Activated CD8-positive, alpha-beta memory T cell treated with anti-CD3 and anti-CD28 coated beads for 4 hours (primary cell): ENCODE measurements around the gene KNL1.
"Not testable (repeated sequence)": the region's sequence is repeated elsewhere in the genome, so short reads cannot be mapped to it uniquely, and the experiment has no call there.

Source experiments
- DNase-seq, 2 donors: peaks; one replicate each; pipeline ENCODE4 v3.0.0-alpha.2; 2020; ENCODE audit warnings: low read depth in 2 of 2

The KNL1 gene

DNA sequence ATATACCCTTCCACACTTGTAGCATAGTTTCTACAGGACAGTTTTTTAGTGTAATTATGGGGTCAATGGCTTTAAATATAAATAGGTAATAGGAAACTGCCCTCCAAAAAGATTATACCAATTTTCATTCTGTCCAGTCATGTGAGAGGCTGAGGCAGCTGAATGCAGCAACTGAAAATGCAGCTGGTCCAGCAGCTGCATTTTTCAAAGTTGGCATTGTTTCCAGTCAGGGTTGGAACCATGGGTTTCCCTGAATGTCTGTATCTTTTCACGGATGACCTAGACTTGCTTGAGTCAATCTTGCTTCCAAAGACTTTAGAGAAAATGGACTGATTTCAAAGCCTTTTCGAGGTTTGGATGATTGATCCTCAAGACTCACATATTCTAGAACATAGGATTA lies 9.9 kb upstream of the KNL1 start:
- DNase-seq: no peak

DNA sequence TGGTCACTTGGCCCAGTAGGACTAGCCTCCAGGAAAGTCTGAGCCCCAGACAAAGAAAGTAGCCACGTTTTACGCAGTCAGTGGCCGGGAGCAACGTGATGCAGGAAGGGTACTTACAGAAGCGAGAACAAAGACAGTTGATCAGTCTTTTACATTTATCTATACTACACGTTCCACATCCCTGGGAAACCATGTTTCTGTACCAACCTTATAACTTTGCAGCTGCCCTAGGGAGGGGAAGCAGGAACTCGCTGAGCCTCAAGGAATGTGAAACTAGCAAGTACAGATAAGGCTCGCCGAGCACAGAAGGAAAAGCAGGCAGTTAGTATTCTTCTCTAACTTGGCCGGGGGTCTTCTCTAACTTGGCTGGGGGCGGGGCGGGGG lies 3.4 kb upstream of the KNL1 start:
- DNase-seq: no peak

DNA sequence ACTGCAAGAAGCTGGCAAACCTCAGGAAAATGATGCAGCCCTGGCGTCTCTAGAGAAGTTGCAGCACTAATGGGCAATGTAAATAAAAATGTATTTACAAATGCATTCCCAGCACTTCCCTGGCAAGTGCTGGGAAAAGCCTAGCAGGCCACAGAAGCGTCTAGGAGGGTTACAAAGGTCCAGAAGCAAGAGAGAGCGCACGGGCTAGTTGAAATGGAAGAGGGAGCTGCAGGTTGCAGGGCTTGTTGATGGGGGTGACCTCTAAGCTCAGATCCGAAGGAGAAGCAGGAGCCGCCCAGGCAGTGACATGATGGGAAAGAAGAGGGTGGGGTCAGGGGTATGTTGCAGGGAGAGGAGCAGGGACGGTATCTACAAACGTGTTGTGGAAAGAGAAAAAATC lies 2.7 kb upstream of the KNL1 start:
- no peak for DNase-seq

DNA sequence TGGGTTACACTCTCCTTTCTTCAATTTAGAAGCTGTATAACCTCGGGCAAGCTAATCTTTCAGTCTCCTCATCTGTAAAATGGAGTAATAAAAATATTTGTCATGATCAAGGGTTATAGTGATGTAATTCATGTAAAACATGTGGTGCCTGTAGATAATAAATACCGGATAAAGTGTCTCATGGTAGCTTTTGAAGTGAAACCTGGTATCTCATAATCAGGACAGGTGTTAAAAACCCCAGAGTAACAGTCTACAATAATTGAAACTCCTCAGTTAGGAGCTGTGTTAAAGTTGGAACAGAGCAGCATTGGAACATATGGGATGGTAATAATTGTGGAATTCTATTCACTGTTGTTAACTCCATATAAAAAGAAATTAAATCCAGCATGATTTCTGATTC lies 884 bp upstream of the KNL1 start:
- DNase-seq: no peak

DNA sequence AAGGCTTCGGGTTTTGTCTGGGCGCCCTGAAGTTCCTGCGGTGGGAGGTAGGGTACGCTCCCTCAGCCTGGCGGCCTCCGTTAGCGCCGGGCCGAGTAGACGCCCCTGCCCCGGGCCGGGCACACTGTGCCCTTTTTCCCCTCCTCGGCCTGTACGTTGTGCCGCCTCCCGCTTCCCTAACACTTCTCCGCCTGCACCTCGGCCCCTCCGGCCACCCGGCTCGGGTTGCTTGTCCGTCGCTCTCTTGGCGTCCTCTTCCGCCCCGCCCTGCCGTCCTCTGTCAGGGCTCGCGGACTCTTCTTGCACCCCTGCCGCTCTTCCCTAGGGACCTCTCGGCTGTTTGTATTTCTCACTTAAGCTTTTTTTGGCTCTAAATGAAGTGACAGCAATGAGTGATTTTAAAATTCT lies 384 bp downstream of the KNL1 start:
- DNase-seq: no peak

DNA sequence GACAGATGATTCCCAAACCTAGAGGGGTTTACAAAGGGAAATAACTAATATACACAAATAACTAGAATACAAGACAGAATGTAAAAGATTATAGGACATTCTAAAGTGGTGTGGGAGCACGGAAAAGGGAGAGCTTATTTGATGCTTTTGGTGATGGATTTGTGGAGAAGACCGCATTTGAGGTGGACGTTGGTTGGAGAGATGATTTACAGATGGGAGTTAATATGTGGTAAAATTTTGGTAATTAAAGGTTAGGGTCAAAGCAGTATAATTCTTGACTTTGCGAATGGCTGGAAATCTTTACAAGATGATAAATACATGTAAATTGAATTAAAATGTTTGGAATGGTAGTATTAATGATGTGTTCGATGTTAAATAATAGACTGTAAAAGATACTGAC lies 1.2 kb downstream of the KNL1 start:
- DNase-seq: no peak

DNA sequence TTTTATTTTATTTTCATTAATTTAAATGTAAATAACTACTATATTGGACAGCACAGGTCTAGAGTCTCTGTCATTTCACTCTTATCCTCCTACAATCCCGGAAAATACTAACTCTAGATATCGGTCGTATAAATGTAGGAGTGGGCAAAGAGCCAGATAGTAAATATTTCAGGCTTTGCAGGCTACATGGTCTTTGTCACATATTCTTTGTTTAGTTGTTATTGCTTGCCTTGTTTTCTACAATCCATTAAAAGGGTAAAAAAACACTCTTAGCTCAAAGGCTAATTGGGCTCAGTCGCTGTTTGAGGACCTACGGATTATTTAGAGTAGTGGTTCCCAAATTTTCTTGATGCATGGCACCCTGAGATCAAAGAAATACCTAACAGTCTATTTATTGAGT lies 1.7 kb downstream of the KNL1 start:
- no peak for DNase-seq

DNA sequence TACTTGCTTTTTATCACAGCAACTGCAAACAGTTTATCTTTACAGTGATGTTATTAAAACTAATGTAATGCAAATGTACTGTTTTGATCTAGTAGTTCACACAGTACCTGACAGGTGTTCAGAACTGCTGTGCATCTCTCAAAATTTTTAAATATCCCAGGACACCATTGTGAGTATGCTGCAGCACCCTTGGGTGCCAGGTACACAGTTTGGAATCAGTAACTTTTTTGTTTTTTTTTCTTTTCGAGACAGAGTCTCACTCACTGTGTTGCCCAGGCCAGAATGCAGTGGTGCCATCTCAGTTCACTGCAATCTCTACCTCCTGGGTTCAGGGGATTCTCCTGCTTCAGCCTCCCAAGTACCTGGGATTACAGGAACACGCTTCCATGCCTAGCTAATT lies 3.0 kb downstream of the KNL1 start:
- no peak for DNase-seq

DNA sequence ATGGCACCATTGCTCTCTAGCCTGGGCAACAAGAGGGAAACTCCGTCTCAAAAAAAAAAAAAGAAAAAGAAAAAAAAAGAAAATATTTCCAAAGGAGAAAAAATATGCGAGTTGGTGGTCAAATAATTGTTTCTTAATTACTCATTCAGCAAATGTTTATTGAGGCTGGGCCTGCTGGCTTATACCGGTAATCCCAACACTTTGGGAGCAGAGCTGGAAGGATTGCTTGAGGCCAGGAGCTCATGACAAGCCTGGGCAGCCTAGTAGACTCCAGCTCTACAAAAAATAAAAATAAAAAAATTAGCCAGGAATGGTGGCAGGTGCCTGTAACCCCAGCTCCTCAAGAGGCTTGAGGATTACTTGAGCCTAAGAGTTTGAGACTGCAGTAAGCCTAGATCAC lies 4.1 kb downstream of the KNL1 start:
- no peak for DNase-seq

DNA sequence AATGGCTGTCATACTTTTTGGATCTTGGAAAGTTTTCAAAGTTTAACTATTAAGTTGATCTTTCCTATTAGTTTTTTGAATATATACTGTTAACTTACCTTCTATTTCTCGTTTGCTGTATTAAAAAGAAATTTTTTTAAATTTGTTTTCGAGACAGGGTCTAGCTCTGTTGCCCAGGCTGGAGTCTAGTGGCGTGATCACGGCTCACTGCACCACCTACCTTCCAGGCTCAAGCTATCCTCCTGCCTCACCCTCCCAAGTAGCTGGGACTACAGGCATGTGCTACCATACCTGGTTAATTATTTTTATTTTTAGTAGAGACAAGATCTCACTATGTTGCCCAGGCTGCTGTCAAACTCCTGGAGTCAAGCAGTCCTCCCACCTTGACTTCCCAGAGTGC lies 4.6 kb downstream of the KNL1 start:
- DNase-seq: no peak

DNA sequence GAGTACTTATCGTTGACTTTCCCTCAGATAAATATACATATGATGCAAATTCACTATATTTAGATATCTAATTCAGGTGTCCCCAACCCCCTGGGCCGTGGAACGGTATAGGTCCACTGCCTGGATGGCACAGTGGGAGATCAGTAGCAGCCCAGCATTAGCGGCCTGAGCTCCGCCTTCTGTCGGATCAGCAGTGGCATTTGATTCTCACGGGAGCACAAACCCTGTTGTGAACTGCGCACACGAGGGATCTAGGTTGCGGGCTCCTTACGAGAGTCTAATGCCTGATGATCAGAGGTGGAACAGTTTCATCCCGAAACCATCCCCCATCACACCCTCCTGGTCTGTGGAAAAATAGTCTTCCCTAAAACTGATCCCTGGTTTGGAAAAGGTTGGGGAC lies 6.9 kb downstream of the KNL1 start:
- DNase-seq: no peak

DNA sequence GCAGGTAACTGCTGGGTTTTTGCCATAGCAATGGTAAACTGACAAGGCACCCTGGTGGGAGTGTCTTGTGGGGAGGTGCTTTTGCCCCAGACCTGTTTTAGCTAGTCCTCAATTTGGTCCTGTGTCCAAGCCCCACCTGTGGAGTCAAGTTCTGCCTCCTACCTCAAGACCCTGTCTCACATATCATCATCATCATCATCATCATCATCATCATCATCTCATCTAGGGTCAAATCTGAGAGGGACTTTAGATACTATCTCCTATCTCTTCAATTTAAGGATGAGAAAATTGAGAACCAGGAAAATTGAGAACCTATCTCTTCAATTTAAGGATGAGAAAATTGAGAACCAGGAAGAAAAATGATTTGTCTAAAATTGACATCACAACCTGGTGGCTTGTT lies 9.9 kb downstream of the KNL1 start:
- no peak for DNase-seq

DNA sequence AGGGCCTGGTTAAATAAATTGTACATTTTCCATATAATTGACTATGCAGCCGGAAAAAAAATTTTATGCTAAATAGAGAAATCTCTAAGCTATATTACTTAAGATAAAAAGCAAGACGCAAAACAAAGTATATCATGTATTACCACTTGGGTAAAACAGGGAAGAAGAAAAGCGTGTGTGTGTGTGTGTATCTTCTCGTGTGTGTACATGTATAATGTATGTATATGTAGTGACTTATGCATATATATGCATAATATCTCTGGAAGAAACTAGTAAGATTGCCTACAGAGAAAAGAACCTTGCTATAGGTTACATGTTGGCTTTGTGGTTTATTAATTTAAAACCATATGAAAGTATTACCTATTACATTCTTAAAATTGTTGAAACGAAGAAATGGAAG lies 19.0 kb downstream of the KNL1 start:
- no peak for DNase-seq

DNA sequence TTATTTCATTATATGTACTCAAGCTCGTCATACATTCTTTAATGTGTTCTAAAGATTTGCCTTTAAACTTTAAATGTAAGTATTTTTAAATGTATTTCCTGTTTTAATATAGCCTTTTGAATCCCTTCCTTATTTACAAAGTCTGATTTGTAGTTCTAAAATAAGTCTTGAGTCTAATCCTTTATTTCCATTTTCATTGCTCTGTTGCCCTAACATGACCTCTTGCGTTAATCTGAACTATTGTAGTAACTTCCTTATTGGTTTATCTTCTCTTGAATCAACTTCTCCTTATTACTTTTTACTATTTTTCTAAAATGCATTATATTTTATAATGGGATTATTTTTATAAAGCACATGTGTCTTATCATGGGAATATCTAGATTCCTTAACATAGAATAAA lies 24.0 kb downstream of the KNL1 start:
- no peak for DNase-seq

DNA sequence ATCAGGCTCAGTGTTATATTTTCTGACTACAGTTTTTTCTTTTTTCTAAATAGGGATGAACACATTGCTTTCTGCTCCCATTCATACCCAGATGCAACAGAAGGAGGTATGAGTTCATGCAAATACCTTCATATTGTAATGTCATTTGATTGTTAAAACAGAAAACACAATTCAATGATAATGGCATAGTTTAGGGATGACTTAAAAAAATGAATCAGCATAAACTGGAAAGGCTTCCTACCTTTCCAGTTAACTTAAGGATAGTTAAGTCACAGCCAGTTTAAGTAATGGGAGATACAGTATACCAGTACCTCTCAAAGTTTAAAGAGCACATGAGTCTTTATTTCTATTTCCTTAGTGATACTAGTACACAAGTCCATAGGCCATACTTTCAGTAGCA lies 24.9 kb downstream of the KNL1 start:
- no peak for DNase-seq

DNA sequence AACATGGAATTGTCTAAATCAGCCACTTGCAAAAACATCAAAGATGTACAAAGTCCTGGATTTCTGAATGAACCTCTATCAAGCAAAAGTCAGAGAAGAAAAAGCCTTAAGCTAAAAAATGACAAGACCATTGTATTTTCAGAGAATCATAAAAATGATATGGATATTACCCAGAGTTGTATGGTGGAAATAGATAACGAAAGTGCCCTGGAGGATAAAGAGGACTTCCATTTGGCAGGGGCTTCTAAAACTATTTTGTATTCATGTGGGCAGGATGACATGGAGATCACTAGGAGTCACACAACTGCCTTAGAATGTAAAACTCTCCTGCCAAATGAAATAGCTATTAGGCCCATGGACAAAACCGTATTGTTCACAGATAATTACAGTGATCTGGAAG lies 29.3 kb downstream of the KNL1 start:
- DNase-seq: no peak

DNA sequence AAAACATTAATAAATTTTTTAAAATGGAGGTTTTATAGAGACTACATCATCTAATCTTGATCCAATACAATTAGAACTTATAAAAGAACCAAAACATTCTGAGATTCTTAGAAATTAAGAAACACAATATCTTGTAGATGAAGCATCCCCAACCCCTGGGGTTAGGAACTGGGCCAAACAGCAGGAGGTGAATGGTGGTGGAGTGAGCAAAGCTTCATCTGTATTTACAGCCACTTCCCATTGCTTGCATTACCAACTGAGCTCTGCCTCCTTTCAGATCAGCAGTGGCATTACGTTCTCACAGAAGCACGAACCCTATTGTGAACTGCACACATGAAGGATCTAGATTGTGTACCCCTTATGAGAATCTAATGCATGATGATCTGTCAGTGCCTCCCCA lies 36.3 kb downstream of the KNL1 start:
- no peak for DNase-seq

DNA sequence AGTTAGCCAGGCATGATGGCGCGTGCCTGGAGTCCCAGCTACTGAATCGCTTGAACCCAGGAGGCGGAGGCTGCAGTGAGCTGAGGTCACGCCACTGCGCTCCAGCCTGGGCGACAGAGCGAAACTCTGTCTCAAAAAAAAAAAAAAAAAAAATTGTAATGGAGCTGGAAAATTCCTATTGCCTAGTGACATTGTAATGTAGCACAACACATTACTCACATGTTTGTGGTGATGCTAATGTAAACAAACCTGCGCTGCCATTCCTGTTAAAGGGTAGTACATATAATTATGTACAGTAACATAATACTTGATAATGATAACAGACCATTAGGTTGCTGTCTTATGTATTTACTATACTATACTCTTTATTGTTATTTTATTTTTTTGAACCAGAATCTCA lies 39.1 kb downstream of the KNL1 start:
- DNase-seq: no peak

DNA sequence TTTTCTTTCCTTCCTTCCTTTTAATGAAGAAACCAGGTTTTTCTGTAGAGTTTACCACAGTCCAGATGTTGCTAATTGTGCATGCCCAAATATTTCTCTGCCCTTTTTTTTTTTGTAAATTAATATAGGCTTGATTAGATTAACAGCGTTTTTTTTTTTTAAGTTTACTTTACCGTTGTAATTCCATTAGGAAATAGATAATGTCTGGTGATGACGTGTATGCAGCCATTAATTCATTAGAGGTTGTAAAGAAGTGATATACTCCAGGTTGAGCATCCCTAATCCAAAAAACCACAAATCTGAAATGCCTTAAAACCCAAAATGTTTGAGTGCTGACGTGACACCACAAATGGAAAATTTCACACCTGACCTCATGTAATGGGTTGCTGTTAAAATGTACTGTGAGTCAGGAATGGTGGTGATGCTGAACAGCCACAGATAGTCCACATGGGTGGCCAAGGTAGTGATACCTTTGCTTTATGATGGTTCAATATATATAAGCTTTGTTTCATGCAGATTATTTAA lies 43.2 kb downstream of the KNL1 start:
- no peak for DNase-seq

DNA sequence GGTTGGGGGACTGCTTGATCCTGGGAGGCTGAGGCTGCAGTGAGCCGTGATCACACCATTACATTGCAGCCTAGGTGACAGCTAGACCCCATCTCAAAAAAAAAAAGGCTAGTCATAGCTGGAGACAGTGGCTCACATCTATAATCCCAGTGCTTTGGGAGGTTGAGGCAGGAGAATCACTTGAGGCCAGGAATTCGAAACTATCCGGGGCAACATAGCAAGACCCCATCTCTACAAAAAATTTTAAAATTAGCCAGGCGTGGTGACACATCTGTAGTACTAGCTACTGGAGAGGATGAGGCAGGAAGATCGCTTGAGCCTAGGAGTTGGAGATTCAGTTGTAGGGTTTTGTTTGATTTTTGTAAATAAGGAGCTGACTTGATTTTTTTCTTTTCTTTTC lies 45.6 kb downstream of the KNL1 start:
- DNase-seq: no peak

DNA sequence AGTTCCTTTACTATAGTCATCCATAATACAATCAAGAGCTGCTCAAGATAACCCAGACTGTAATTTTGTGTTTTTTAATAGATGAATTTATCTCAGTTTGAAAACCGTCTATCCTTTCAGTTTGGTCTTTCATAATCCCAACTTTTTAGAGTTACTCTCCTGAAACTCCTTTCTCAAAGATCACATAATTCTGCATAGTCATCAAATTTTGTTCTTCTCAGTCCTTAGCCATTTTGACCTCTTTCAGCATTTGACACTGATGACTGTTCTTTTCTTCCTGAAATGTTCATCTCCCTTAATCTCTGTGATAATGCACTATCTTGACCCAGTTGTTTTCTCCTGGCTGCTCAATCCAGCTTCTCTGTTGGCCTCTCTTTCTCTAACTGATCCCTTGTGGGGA lies 53.5 kb downstream of the KNL1 start:
- DNase-seq: no peak

DNA sequence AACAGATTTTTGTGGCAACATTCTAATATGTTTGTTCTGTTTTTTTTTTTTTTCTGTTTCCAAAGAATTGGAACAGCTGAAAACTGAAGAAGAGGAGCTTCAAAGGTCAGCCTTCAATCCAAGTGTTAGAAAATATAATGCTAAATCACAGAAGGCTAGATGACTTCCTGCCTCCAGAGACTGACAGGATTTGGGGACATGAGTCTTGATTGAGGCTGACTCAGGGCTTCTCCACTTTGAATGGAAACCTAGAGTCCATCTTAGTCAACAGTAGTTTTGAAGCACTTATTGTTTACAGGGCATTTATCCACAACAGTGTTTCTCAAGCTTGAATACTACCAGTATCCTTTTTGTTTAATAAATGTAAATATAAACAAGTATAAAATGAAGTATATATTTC lies 56.4 kb downstream of the KNL1 start:
- no peak for DNase-seq

DNA sequence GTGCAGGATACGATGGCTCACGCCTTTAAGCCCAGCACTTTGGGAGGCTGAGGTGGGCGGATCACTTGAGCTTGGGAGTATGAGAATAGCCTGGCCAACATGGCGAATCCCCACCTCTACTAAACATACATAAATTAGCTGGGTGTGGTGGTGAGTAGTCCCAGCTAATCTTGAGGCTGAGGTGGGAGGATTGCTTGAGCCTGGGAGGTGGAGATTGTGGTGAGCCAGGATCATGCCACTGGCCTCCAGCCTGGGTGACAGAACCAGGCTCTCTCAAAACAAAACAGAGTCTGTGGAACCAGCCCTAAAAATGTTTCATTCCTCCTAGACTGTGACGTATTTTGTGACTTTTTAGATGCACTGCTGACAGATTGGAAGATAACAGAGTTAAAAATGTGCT lies 66.6 kb downstream of the KNL1 start:
- DNase-seq: no peak

DNA sequence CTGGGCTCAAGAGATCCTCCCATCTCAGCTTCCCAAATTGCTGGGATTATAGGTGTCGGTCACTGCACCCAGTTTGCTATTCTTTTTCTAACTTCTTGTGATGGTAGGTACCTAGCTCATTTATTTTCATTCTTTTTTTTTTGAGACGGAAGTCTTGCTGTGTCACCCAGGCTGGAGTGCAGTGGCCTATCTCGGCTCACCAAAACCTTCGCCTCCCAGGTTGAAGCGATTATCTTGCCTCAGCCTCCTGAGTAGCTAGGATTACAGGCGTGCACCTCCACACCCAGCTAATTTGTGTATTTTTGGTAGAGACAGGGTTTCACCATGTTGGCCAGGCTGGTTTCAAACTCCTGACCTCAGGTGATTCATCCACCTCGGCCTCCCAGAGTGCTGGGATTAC lies 70.9 kb downstream of the KNL1 start:
- no peak for DNase-seq

DNA sequence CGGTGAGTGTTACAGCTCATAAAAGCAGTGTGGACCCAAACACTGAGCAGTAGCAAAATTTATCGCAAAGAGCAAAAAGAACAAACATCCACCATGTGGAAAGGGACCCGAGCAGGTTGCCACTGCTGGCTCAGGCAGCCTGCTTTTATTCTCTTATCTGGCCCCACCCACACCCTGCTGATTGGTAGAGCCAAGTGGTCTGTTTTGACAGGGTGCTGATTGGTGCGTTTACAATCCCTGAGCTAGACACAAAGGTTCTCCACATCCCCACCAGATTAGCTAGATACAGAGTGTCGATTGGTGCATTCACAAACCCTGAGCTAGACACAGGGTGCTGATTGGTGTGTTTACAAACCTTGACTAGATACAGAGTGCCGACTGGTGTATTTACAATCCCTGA lies 82.2 kb downstream of the KNL1 start:
- not testable (repeated sequence) for DNase-seq
